ENCODE results near the gene KCNK10.

KCNK10 gene

DNA sequence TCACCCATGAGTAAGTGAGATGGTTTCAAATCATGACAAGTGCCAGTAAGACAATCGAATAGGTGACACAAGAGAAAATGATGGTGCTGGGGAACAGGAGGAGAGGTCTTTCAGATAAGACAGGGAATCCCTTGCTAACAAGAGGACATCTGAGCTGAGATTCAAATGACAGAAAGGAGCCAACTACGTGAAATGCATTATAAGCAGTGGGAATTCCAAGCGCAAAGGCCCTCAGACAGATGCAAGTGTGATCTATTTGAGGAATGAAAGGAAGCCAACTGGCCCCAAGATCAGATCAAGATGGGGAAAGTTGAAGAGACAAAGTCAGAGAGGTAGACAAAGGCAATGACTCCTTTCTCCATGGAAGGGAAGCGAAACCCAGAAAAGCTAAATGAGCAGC, 4.7 kb downstream of the KCNK10 start:
- DNase-seq (ENCODE audit: low read depth) = no peak

DNA sequence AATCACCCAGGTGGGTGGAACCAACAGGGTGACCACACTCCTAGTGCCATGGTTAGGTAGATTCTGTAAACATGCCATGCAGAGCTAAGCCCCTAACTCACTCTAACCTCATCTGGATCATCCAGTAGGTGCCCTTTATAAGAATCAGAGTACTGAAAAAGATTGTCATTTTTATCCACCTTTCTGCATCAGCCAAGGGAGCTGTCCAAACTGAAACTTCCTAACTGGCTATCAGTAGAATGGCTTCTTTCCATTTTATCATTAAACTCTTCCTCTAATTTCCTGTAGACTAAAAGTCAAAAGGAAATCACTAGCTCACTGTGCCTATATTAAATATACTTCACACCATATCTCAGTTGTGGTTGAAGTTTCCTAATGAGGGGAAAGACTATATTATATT, 6.5 kb downstream of the KCNK10 start:
- no peak for DNase-seq (ENCODE audit: low read depth)

DNA sequence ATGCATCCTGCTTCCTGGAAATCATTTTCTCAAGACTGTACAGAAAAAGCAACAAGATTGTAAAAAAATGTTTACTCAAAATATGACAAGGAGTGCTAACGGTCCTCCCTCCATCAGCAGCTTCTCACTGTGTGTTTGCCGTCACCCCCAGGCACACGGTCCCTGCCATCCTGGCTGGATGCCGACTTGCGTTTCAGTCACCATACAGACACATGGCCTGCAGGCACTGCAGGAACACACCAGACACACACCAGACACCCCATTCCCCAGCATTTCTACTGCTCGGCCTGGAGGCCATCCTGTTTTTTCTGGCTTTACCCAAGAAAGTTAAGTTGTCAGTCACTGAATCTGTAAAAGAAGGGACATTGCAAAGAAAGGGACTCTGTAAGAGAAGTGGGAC, 10.8 kb downstream of the KCNK10 start:
- no peak for DNase-seq (ENCODE audit: low read depth)

DNA sequence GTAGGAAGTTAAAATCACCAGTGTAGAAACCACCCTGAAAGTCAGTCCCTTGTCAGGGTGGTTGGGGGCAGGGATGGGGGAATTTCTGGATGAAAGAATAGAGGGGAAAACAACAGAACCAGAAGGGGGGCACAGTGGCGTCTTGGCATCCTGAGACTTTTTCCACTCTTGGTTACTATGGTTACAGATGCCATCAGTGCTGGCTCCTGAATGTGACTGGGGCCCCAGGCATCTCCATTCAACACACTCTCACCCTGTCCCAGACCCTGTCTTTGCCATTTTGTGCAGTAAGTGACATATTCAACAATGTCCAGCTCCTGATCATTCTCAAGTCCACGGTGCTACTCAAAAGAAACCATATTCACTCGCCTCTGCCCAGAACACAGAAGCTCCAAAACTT, 11.3 kb downstream of the KCNK10 start:
- no peak for DNase-seq (ENCODE audit: low read depth)

DNA sequence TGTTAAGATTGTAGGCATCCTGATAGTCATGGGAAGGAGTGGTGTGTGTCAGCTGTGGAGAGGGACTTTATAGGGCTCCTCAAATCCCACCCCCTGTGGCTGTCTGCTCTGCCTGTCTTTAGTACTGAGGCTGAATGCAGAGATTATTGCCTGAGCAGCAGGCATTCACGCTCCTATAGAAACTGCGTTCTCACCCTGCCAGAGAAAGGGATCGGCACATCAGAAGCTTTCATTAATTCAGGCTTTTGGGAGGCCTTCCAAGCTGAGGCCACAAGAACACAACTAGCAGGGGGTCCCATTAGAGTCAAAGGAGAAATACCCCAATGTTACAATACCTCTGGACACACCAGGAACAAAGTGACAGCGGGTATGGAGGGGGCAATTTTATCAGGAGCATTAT, 12.6 kb downstream of the KCNK10 start:
- no peak for DNase-seq (ENCODE audit: low read depth)

DNA sequence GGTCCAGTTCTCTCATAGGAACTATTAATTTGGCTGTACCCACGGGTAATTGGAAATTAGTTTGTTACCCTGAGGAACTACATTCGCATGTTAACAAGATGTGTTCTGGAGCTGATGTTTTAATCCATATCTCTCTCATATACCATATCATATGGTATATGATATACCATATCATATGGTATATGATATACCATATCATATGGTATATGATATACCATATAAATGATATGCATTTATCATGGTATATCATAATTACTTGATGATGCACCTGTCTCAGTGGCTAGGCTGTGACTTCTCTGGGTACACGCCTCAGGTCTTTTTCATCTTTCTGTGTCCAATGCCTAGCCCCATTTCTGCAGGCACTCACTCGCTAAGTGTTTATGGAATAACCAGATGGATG, 13.0 kb downstream of the KCNK10 start:
- no peak for DNase-seq (ENCODE audit: low read depth)

DNA sequence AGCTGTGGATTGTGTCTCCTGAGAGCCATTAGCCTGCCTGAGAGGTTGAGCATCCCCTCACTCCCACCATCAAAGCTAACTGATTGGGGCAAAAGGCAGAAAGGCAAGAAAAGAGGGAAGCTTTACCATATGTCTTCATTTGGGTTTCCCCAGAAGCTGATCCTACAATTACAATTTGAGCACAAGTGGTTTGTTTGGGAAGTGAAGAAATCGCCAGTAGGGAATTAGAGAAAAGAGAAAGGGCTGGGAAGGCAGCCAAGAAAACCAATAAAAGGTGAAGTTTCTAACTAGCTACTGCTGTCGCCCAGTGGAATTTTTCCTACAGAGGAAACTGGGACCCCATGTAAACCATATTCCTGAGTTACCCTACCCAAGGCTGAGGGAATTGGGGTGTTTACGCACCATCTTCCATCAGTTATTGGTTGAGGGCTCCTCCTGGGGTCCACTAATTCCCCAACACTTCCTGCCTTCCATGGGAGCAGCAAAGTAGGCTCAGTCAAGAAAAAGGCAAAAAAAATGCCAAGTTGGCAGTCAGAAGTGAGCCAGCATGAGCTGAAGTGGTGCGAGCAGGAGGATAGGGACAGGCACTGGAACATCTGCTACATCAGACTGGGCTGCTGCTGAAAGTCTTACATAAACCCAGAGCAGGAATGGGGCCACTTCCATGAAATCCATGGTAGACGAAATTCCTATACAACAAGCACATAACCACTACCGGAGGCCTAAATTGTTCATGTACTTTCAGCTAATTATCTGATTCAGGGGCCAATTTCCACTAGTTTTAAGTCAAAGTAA, 17.3 kb downstream of the KCNK10 start:
- no peak for DNase-seq (ENCODE audit: low read depth)

DNA sequence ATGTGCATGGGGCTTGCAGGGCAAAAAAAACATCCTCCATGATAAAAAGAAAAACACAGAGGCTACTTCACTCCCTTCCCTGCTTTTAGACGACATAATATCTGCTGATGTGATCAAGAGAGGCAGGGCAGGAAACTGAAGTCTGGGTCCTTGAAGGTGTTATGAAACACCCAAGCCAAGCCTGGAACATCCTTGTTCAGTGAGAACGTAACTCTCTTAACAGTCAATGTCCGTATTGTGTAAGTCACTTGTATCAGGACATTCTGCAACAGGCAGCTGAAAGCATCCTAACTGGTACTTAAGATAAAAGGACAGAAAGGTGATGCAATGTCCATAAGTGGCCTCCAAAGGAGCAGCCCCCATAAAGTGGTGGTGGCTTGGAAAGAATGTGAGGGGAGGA, 20.0 kb downstream of the KCNK10 start:
- no peak for DNase-seq (ENCODE audit: low read depth)

DNA sequence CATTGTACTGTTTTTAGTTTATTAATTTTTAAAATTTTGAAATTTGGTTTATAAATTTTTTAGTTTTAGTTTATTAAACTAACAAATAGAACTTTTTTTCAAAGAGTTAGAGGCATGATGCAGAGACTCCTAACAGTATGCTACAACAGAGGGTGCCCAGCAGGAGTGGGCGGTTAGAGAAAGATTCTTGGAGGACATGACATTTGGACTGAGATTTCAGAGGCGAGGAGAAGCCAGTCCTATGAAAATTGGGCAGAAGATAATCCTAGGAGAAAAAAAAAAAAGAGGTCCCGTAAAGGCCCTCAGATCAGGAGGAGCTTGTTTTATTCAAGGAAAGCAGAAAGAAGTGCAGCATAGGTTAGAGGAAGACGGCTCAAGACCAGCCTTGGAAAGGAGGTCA, 21.7 kb downstream of the KCNK10 start:
- no peak for DNase-seq (ENCODE audit: low read depth)

DNA sequence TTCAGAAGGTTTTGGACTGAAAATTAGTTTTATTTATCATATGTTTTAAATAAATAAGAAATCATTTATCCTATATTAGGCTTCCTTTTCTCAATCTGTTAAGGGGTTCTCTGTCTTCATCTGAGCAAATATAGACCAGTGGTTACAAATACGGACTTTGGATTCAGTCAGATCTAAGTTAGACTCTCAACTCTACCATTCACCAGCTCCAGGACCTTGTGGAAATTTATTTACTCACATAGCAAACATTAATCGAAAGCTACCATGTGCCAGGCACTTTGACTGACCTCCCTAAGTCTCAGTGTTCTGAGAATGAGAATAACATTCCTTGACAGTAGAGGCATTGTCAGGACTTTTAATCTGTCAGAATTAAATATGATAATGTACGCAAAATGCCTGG, 22.3 kb downstream of the KCNK10 start:
- DNase-seq (ENCODE audit: low read depth) = no peak

DNA sequence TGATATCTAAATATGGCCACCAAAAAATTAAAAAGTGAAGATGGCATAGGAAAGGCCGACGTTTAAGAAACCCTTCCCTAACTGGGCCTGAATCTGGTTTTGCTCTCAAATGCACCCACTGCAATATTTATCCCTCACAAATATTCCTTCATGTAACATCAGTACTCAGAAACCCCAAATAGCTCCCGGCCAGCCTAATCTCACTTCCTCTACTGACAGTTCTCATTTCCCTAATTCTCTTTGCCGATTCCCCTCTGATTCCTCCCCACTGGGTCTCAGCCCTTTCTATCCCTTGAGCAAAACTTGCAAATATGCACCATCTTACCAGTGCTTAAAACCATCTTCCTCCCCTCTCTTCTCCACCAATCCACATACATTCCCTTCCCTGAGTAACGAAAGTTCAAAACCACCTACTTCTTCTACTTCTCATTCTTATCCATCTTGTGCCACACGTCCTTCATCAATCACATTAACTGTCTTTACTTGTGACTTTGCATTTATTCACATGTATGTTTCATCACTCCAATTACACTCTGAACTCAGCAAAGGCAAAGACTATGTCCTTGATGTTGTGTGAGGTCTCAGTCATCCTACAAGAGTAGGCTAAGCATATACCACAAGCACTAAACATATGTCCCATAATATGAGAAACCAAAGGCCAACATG, 23.1 kb downstream of the KCNK10 start:
- no peak for DNase-seq (ENCODE audit: low read depth)

DNA sequence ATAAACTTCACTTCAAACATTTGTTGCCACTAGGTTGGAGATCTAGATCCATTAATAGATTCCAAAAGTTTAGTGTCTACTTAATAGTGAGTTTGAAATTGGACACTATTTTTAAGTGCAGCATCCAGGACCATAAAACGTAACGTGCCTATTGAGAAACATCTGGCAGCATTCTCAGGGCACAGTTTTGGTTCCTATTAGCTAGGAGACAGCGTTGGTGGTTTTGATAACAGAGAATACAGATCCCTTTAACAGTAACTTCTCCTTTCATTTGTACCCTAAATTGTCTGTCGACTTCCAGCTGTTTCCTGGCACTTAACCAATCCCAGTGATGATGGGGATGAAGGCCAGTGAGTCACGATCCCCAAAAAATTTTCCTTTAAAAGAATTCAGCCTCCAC, 25.8 kb downstream of the KCNK10 start:
- no peak for DNase-seq (ENCODE audit: low read depth)

DNA sequence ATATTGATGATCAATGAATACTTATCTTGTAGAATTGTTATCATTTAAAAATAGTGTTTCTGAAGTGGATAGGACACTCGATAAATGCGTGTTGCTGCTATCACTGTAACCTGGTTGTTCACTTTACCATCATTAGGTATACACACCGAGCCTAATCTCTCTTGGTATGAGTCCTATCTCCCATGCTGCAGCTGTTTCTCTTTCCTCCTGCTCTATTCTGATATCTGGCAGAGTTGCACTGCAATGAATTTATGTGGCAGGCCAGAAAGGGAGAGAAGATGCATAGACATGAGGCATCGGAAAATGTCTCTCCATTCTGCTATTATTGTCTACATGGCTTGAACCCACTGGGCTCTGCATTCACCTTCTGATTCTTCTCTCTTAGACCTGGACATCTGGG, 26.7 kb downstream of the KCNK10 start:
- no peak for DNase-seq (ENCODE audit: low read depth)

DNA sequence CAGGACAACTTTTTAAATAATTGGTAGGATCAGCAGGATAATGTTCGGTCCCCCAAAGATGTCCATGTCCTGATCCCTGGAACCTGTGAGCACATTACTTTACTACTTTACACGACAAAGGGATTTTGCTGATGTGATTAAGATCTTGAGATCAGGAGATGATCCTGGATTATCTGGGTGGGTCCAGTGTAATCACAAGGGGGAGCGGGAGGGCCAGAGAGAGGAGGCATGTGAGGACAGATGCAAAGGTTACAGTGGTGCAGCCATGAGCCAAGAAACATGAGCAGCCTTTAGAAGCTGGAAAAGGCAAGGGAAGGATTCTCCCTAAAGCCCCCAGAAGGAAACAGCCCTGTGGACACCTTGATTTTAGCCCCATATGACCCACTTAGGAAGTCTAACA, 33.1 kb downstream of the KCNK10 start:
- no peak for DNase-seq (ENCODE audit: low read depth)

DNA sequence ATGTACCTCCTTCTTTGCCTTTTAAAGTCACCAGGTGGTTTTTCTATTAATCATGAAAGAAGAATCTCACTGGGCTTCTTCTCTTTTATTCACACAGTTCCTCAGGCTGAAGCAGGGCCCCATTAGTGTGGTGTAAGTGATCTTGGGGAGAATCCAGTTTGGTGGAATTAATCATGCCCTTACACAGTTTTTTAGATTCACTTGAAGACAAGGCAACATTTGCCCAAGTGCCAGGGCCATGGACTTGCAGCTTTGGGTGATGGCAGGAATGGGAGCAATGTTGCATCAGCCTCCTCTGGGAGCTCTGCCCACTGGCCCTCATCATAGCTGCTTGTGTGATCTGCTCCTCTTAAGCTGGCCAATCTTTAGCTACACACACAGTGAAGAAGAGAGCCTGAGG, 33.8 kb downstream of the KCNK10 start:
- peak; percentile 18 for DNase-seq (ENCODE audit: low read depth)

DNA sequence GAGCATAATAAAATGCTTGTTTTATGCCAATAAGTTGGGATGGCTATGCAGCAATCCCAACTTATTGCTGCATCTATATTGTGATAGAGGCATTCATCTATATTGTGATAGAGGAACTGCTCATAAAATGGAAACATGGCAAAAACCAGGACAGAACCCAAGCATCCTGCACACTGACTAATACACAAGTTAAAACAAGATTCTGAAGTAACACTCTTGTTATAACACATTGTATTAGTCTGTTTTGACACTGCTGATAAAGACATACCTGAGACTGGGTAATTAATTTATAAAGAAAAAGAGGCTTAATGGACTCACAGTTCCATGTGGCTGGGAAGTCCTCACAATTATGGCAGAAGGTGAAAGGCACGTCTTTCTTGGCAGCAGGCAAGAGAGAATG, 36.8 kb downstream of the KCNK10 start:
- DNase-seq (ENCODE audit: low read depth) = no peak

DNA sequence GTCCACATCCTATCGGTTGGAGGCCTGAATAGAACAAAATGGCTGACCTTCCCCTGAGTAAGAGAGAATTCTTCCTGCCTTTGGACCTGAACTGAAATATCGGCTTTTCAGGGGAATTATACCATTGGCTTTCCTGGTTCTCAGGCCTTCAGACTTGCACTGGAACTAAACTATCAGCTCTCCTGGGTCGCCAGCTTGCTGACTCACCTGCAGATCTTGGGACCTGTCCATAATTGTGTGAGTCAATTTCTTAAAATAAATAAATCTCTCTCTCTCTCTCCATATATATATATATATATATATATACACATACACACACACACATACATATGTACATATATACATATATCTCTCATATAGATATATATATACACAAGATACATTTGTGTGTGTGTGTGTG, 41.6 kb downstream of the KCNK10 start:
- DNase-seq (ENCODE audit: low read depth) = no peak

DNA sequence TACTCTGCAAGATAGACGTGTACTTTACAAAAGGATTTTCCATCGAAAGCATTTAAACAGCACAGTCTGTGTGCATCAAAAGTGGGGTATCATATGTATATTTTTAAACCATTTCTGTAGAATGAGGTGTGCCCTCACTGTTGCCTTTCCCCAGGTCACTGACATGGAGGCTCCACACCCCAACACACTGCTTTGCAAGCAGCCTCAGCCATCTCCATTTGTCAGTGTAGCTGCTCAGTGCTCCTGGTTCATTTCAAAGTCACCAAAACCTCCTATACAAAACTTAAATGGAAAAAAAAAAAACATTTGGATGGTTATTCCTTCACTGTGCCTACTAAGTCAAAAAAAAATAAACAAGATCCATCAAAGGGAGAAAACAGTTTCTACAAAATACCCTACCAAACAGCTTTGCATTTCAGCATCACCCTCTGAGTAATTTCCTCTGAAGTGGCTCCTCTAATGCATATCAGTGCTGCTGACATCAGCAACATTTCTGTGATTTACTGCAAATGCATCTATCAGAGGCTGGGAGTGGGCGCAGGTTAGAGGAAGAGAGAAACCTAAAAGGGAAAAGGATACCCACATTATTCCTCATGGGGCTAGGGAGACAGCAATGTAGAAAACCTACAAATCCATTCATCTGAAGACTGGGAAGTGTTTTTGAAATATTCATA, 46.0 kb downstream of the KCNK10 start:
- no peak for DNase-seq (ENCODE audit: low read depth)

DNA sequence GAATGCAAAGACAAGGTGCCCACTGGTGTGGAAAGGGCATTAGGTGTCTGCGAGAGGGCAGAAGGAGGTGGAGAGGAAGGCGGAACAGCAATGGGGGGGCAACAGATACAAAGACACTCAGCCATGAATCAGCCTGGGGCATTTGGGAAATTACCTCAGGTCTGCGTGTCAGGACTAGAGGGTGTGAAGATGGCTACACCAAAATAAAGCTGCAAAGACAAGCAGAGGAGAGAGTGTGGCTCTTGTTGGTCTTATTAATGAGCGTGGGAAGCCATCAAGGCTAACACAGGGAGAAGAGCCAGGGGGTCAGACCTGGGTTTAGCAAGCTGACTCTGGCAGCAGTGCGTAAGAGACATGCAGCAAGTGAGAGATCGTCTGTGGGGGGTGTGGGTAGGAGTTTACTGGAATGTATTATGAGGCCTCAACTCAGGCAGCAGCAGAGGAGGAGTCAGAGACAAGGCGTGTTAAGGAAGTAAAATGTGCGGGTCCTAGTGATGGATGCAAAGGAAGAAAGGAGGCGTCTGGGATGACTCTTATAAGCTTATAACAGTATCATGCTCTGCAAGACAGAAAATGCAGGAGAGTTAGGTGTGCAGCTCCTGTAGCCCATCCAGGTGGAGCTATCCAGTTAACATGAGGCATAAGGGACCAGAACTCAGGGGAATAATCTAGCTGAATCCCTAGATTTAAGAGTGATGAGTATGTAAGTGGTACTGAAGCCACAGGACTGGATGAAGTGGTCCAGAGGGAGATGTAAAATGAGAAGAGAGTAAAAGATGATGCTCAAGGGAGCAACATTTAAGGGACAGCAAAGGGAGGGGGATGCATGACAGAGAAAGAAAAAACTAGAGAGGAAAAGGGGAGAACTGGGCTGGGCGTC, 50.4 kb downstream of the KCNK10 start:
- no peak for DNase-seq (ENCODE audit: low read depth)

DNA sequence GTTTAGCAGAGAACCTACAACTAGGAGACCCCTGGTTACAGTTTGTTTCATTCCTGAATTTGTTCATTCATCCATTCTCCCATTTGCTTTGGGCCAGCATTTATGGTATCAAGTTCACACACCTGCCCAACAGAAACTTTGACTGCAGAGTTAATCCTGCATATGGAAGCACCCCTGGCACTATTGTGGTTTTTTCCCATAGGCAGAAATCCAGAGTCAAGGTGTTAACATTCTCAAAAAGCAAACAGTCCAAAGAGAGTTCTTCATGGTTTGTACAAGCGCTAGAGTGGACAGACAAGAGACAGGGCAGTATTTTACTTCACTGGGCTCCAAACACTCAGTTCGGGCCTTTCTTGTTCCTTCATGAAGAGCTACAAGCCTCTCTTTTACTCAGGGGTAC, 51.9 kb downstream of the KCNK10 start:
- DNase-seq (ENCODE audit: low read depth) = no peak

DNA sequence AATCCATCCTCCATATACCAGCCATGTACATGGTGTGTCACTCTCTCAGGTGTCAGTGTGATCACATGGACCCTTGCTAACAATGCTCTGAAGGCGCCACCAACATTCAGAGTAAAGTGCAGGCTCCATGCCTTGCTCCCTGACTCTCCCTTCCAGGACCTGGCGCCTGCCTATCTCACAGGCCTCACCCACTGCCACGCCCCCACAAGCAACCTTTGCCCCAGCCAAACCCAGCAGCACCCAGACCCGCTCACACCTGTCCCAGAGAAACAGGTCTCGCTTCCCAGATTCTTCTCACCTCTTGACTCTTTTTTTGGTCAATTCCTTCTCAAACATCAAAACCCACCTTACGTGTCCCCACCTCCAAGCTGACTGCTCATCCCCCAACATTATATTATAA, 52.3 kb downstream of the KCNK10 start:
- no peak for DNase-seq (ENCODE audit: low read depth)

DNA sequence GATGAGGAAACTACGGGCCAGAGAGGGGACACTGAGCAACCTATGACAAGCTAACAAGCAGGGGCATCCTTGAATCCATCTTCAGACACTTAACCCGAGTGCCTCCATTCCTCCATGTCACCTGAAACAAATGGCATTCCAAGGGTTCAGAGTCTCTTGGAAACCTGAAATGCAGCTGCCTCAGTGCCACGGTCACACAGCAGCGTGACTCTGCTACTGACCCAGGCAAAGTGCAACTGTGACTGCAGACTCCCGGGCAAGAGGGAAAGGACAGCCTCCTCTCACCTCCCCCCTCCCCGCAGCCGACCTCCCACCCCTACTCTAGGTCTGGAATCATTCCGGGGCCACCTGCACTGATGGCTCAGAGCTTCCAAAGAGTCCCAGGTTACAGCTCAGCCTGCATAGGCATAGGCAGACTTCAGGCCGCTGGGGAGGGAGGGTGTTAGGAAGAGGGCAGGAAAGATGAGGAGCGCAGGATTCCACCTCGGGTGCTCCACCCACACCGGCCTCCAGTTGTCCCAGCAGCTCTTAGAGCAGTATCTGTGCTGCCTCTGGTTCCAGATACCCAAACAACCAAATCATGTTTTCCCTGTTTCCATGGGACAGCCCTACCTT, 53.2 kb downstream of the KCNK10 start:
- no peak for DNase-seq (ENCODE audit: low read depth)

All from EH (cell line).